ENCODE measurements around the gene FBL. TPM values are rescaled to one million over a fixed set of nuclear protein-coding genes. Genes with fewer than 3 reads are reported as not detected.

The FBL gene
- total RNA-seq, 3 donors from 2014 or later, result 126 to 200 (median 155) TPM

GRCh38 chr19:39833464-39834286, 12.5 kb downstream of the FBL start, which contains the start of gene DYRK1B:
DYRK1B (minus strand) TSS chr19:39834162; CDS start chr19:39831867, 2,295 bp downstream.
- Histone ChIP-seq H3K9me3 (no peaks in the 10 kb centered on the region), H3K4me1 (ENCODE audit: low read depth) (peaks cover 13% of the 10 kb centered on the region), H3K36me3 (ENCODE audit: low read depth) (no peaks in the 10 kb centered on the region), H3K4me3 (peak within 1 kb of the TSS; percentile 94)
- no peak for TF ChIP-seq CTCF (IDR thresholded peaks at IDR 0.05)
- intact Hi-C loops (cut with DNase I, micrococcal nuclease), result no loop called here
- DNase-seq, result peak; percentile 97 to 98 (median 98)
- peak; percentile 95 for ATAC-seq

GRCh38 chr19:39833160-39833463, 13.1 kb downstream of the FBL start:
- no peak for TF ChIP-seq CTCF (IDR thresholded peaks at IDR 0.05)
- Histone ChIP-seq H3K4me1 (ENCODE audit: low read depth) (peaks cover 13% of the 10 kb centered on the region), H3K4me3 (peak overlapping the region; percentile 94), H3K9me3 (no peaks in the 10 kb centered on the region), H3K36me3 (ENCODE audit: low read depth) (no peaks in the 10 kb centered on the region)
- DNase-seq (no peak), ATAC-seq (no peak)
- intact Hi-C loops (cut with DNase I, micrococcal nuclease), result no loop called here

GRCh38 chr19:39832341-39833083, 13.7 kb downstream of the FBL start:
- Histone ChIP-seq H3K36me3 (ENCODE audit: low read depth) (no peaks in the 10 kb centered on the region), H3K4me3 (no peak overlapping the region), H3K4me1 (ENCODE audit: low read depth) (peaks cover 13% of the 10 kb centered on the region), H3K9me3 (no peaks in the 10 kb centered on the region)
- intact Hi-C loops (cut with DNase I, micrococcal nuclease), result no loop called here
- ATAC-seq, result no peak
- DNase-seq, result no peak
- no peak for TF ChIP-seq CTCF (IDR thresholded peaks at IDR 0.05)

- Histone ChIP-seq H3K36me3 (ENCODE audit: low read depth) (no peaks in the 10 kb centered on the region), H3K4me3 (no peak overlapping the region), H3K9me3 (no peaks in the 10 kb centered on the region), H3K4me1 (ENCODE audit: low read depth) (peaks cover 13% of the 10 kb centered on the region)
- TF ChIP-seq CTCF (IDR thresholded peaks at IDR 0.05), result no peak
- ATAC-seq (no peak), DNase-seq (no peak)
- intact Hi-C loops (cut with DNase I, micrococcal nuclease), result no loop called here
Measured at GRCh38 chr19:39831679-39832078, 14.5 kb downstream of the FBL start.

GRCh38 chr19:39830847-39831246, 15.3 kb downstream of the FBL start:
- ATAC-seq (no peak), DNase-seq (no peak)
- TF ChIP-seq CTCF (IDR thresholded peaks at IDR 0.05), result no peak
- intact Hi-C loops (cut with DNase I, micrococcal nuclease), result no loop called here
- Histone ChIP-seq H3K9me3 (no peaks in the 10 kb centered on the region), H3K4me3 (no peak overlapping the region), H3K4me1 (ENCODE audit: low read depth) (peaks cover 13% of the 10 kb centered on the region), H3K36me3 (ENCODE audit: low read depth) (no peaks in the 10 kb centered on the region)

All from mucosa of descending colon (tissue), 3 donors.